Fibroblast of gingiva (primary cell): ENCODE data around the gene COPA.
"Not testable (repeated sequence)": the region's sequence is repeated elsewhere in the genome, so short reads cannot be mapped to it uniquely, and the experiment has no call there.

Experiments
- DNase-seq: peaks from one replicate; pipeline ENCODE4 v3.0.0-alpha.2; 2011; ENCODE audit warnings: low read depth

The COPA gene

GRCh38 chr1:160342953-160343869, at the start of gene COPA, which contains the start of gene NCSTN:
Gene COPA, minus strand, starts transcription at chr1:160343250. Its CDS starts 80 bp downstream, at chr1:160343170.
Gene NCSTN, plus strand, starts transcription at chr1:160343383. Its CDS starts 14 bp downstream, at chr1:160343397.
- DNase-seq: peak; percentile 97

GRCh38 chr1:160388406-160388805, 45.4 kb upstream of the COPA start:
- DNase-seq: not testable (repeated sequence)

- DNase-seq: not testable (repeated sequence)
These were observed 41.8 kb upstream of the COPA start for GRCh38 chr1:160384812-160385211.

DNA sequence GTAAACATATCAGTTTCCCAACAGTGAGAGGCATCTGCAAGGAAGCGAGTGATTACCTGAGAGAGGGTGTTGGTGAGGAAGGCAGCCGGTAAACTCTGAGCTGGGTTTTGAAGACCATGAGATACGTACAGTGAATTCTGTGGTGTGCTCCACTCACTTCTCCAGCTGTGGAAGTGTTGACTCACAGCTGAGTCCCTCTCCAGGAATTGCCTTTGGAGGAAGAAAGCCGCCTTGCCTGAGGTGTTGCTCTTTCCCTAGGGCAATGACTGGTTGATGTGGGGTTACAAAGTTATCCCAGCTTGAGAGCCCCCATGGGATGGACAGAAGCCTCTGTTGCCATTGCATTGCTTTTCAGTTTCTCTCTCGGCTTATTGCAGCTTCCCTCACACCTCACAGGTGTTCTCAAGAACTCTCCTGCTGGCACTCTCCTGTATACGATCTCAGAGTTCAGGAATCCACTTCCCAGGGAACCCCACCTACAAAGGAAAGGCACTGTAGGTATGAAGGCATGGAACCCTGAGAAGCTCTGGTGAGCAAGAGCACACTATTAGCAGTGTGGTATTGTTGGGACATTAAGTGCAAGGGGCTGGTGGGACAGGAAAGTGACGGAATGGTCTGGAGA, 34.6 kb upstream of the COPA start:
- no peak for DNase-seq

DNA sequence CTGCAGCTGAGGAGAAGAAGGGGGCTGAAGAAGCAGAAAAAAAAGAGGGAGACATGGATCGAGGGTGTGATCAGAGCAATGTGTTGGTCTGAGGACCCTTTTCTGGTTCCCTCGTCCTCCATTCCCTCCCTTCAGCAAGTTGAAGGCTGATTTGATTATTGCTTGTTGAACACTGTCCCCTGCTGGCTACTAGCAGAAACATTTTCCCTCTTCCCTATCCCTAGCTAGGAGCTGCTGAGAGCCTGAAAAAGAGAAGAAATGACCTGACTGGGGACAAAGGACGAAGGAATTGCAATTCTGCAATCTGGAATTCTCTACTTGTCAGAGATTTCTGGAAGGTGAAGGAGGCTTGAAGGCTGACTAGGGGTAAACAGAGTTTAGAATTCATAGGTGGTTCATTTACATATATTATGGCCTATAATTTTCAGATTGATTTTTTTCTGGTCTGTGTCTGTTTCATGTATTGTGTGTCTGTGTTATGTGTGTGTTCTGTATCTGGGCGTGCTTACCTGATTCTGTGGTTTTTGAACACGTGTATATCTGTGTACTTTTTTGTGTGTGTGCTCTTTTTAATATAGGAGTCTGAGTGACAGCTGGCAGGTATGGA, 33.6 kb upstream of the COPA start:
- DNase-seq: peak; percentile 55

DNA sequence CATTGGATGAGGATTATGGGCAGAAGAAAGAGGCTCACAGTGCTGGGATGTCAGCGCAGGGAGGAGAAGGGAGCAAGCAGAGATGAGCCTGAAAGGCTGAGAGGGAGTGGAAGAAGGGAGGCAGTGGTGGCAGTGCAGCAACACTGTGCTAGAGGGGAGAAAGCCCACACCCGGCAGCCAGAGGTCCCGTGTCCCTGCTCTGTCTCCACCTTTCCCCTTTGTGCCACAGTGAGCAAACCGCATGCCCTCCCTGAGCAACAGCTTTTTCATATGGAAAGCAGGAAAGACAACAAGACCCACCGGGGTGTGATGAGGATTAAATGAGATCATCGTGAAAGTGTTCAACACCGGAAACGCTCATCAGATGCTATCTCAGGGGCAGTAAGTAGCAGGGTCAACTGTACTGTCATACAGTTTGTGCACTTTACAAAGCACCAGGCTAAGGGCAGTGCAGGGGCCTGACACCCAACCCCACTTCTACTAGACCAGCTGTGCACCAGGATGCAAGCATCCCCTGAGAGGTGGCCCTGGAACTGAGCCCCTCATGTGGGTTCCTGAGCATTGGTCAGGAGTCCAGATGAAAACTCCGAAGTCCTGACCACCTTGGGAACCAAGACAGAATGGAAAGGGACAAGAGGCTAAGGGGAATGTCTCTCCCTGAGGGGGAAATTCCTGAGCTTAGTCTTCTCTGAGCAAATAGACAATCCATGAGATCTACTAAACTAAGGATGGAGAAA, 32.9 kb upstream of the COPA start:
- DNase-seq: no peak

GRCh38 chr1:160374306-160375110, 31.5 kb upstream of the COPA start:
- DNase-seq: no peak

GRCh38 chr1:160373696-160374095, 30.6 kb upstream of the COPA start:
- no peak for DNase-seq

DNA sequence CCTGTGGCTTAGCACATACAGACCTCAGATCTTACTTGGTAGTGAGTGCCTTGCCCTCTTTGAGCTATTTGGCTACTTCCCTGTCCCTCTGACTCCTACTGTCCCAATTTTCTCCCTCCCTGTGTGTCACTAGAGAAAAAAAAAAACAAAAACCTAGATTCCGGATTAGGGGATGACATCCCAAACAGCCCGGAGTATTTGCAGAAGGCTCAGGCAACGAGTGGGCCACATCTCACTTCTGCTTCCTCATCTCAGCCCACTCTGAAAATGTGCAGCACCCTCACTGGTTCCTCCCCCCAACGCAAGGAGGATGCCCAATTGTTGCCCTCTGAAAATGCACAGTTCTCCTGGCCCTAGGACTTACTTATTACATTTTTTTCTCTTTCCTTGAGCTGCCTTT, 28.7 kb upstream of the COPA start:
- DNase-seq: no peak

DNA sequence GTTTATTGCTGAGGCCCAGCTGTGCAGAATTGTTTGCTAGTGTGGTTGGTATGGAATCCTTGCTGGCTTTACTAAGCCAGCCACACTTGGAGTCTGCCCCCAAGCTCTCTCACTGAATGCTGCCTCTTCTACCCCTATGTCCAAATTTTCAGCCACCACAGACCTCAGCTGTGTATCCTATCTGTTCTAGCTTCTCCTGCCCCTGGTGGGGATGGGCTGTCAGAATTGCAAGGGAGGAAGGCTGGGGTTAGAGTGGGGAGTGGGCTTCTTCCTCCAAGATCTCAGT, 28.2 kb upstream of the COPA start:
- DNase-seq: no peak

- DNase-seq: no peak
These were observed 27.7 kb upstream of the COPA start for GRCh38 chr1:160370561-160371345.

- no peak for DNase-seq
These were observed 26.0 kb upstream of the COPA start for GRCh38 chr1:160369087-160369486.

DNA sequence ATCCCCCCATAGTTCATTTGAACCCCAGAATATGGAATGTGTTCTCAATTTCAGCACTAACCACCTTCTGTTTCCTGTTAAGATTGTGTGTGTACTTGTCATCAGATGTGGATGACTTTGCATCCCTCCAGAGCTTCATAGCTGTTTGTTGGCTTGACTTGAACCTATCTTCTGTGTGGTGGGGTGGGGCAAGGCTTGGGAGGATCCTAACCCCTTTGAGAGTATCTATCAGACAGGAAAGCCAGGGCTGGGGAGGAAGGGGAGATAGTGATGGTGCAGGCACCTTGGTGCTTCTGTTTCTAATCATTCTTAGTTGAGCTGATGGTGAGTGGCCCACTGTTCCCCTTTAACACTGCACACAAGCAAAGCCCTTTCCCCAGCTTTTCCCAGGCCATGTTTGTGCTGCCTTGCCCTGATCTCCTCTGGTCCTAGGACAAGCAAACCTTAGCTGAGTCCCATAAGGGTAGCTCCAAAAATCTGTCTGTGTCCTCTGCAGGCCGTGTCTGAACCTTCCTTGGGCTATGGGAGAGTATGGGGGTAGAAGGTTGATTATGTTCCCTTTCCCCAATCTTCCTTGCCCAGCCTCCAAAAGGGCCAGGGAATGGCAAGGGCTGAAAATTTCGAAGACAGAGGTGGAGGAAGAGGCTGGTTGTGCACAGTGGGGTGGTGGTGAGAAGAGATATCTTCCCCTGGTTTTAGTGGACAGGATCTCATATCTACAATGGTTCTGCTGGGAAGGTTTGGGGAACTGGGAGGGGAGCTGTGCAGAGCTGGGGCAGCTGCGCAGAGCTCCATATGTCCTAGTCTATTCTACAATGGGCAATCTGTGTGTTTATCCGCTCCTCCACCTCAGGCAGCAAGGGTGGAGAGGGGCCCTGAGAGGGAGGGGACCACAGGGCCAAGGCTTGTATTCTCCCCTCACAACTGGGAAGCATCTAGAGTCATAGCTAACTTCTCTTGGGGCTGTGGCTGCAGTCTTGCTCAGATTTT, 25.2 kb upstream of the COPA start:
- no peak for DNase-seq

DNA sequence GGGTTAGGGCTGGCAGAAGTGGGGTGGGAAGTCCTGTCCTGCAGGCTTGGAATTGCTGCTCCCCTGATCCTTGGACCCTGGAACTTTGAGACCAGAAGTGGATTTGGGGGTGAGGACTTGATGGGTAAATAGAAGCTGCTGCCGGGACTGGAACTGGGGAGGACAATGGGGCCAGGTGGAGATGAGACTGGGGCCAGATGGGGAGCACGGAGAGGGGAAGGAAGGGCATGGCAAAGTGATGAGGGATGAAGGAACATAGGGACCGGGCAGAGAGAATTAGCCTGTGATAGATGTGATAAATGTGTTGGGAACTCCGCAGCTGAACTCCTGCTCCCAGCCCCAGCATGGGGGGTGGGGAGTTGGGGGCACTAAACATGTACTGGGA, 24.5 kb upstream of the COPA start:
- no peak for DNase-seq

GRCh38 chr1:160366731-160367515, 23.9 kb upstream of the COPA start, which contains the start of gene NHLH1:
Gene NHLH1, plus strand, starts transcription at chr1:160367071. Its CDS starts 3,661 bp downstream, at chr1:160370732.
- DNase-seq: no peak

DNA sequence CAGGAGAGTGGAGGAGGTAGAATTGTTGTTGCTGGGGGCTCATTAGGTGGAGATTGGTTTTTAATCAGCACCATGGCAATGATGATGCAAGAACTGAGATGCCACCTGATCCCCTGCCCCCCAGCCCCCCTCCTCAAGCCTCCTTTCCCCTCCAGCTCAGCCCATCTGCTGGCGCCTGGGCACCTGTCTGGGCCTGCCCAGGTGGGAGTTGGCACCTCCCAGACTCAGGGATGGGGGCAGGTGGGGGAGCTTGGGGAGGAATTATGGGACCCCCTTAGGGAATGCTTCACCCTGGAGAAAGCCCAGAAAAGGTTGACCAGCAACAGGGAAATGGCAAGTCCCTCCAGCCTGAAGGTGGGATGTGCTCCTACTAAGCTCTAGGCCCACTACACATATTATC, 22.3 kb upstream of the COPA start:
- no peak for DNase-seq

- DNase-seq: no peak
These were observed 21.1 kb upstream of the COPA start for GRCh38 chr1:160363951-160364735.

GRCh38 chr1:160363010-160363409, 20.0 kb upstream of the COPA start:
- DNase-seq: no peak
